Natural killer cell treated with Interleukin-12 subunit alpha and Interleukin-12 subunit beta and Interleukin-15 and Interleukin-18, amount 100 ng/mL, for 72 hours (primary cell): ENCODE results near the gene KRT75. TPM values are rescaled to one million over a fixed set of nuclear protein-coding genes. Genes with fewer than 3 reads are reported as not detected.
A peak's percentile ranks its signal among the peaks of the same experiment; 100 is the strongest.
"Not testable (repeated sequence)": the region's sequence is repeated elsewhere in the genome, so short reads cannot be mapped to it uniquely, and the experiment has no call there.

Experiments used
- ATAC-seq, 2 donors: fragments of 150-1000 bp; cut with Tn5 transposase in 1 of 2; sonication (Bioruptor Pico), chemical (Tn5 transposase) in 1 of 2; 2 replicates each; pipeline ENCODE4 v1.10.0; 2021
- DNase-seq: peaks from one replicate; pipeline ENCODE4 v3.0.0; 2022; ENCODE audit warnings: low spot score
- H3K27ac Mint-ChIP-seq, 2 donors: 1 replicate in 1 of 2; 2 replicates in 1 of 2; pipeline ENCODE4 v1.8.0; 2022; ENCODE audit warnings: mixed read lengths in 2 of 2, mild to moderate bottlenecking in 1 of 2, moderate library complexity in 1 of 2
- H3K27me3 Mint-ChIP-seq, 2 donors: 1 replicate in 1 of 2; 2 replicates in 1 of 2; pipeline ENCODE4 v1.8.0; 2022; ENCODE audit warnings: mixed read lengths in 2 of 2
- H3K36me3 Mint-ChIP-seq: one replicate; pipeline ENCODE4 v1.8.0; 2022; ENCODE audit warnings: mixed read lengths
- H3K4me1 Mint-ChIP-seq, 2 donors: 1 replicate in 1 of 2; 2 replicates in 1 of 2; pipeline ENCODE4 v1.8.0; 2022; ENCODE audit warnings: low read depth in 2 of 2, mixed read lengths in 2 of 2, mild to moderate bottlenecking in 1 of 2
- H3K4me3 Mint-ChIP-seq: one replicate; pipeline ENCODE4 v1.8.0; 2022; ENCODE audit warnings: mixed read lengths
- H3K9me3 Mint-ChIP-seq: 2 replicates; pipeline ENCODE4 v1.8.0; 2022; ENCODE audit warnings: mixed read lengths
- total RNA-seq, 2 donors: library from RNA; stranded (reverse); gene quantifications; one replicate each; pipeline ENCODE4 v1.2.3, GENCODE V29; 2022

The KRT75 gene
- total RNA-seq, 2 donors from 2014 or later = not detected

DNA sequence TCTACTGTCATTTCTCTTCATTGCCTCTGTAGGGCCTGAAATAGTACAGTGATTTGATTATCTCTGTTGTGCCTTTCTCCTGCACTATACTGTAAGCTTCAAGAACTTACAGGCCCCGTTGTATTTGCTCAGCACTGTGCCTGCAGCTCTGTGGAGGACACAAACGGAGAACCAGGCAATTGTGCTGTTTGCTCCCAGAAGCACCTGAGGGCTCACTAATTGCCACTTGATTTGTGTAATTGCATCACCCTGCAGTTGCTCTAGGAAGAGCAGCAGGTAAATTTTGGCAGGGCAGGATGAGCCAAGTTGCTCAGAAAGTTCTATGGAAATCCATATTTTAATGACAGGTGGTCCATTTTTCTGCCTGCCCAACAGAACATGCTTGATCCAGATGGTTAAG lies 16.4 kb downstream of the KRT75 start:
- H3K27ac Mint-ChIP-seq = no peak overlapping the region
- no peak overlapping the region for H3K4me3 Mint-ChIP-seq
- H3K4me1 Mint-ChIP-seq = peaks cover 0 to 8% of the 10 kb centered on the region in 2 donors
- no peak for ATAC-seq
- no peaks in the 10 kb centered on the region for H3K9me3 Mint-ChIP-seq
- peaks cover 6% of the 10 kb centered on the region in 2 donors for H3K27me3 Mint-ChIP-seq
- DNase-seq = no peak
- H3K36me3 Mint-ChIP-seq = no peaks in the 10 kb centered on the region

DNA sequence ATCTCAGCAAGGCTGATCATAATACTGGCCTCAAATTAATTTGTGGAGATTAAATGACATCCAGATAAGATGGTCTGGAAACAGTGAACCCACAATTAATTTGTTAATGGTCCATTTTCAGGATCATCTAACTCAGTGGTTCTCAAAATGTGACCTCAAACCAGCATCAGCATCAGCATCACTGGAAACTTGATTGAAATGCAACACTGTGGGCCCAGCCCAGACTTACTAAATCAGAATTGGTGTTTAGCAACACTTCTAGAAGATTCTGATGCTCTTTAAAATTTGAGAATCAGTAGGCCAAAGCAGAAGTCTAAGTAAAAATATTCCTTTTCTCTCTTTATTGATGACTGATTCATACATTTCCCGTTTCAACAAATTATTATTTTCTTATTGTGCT lies 17.4 kb downstream of the KRT75 start:
- DNase-seq (no peak), ATAC-seq (no peak)
- Mint-ChIP-seq H3K36me3 (no peaks in the 10 kb centered on the region), H3K27me3 (peaks cover 0 to 7% of the 10 kb centered on the region in 2 donors), H3K4me3 (no peak overlapping the region), H3K4me1 (peaks cover 0 to 8% of the 10 kb centered on the region in 2 donors), H3K9me3 (no peaks in the 10 kb centered on the region), H3K27ac (no peak overlapping the region)

DNA sequence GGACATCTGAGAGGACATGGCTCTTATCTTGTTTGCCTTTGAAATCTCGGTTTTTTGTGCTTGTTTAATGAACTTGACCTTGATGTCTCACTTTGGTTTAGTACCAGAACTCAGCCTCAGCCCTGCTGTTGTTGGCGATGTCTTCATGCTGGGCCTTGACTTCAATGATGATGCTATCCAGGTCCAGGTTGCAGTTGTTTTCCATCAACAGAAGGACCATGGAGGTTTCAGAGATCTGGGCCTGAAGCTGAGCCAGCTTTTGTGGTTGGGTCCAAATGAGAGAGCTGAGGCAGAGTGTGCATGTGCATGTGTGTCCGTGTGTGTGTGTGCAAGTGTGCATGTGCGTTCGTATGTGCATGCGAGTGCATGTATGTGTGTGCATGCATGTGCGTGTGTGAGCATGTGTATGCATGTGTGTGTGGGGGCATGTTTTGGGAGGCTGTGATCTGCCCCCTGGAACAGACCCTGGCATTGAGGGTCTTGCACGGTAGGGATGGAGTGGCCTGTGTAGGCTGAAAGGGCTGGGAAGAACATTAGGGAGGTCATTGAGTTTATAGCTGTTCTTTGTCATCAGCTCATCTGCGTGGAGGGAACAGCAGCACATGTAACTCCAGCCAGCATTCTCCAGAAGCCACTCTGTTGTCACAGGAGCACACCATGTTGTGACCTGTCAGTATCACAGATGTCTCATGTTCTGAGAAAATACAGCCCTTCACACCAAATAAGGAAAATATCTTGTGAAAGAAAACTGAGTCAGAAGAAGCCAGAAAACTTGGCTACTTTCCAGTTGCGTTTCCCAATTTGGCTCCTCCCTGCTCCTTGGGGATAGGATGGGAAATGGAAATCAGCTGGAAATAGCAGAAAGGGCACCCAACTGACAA lies 18.1 kb downstream of the KRT75 start:
- Mint-ChIP-seq H3K27me3 (peaks cover 0 to 7% of the 10 kb centered on the region in 2 donors), H3K4me1 (peaks cover 0 to 9% of the 10 kb centered on the region in 2 donors), H3K4me3 (no peak overlapping the region), H3K36me3 (no peaks in the 10 kb centered on the region), H3K27ac (no peak overlapping the region), H3K9me3 (no peaks in the 10 kb centered on the region)
- ATAC-seq = no peak
- DNase-seq = no peak

DNA sequence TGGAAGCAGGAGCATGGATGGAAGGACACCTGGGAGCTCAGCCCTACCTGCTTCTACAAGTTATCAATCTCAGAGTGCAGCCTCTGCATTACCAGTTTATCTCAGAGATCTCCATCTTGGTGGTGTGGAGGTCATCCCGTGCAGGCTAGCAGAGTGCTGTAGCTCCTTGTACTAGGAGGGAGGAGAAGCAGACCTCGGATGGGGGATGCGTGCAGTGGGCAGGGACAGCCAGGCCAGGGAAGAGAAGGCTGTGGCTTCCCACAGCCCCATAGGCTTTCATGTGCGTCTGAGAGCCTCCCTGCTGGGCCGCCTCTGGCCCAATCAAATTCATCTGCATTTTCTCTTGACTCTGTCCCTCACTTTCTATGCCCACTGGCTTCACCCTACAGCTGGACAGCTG lies 19.2 kb downstream of the KRT75 start:
- peaks cover 0 to 8% of the 10 kb centered on the region in 2 donors for H3K4me1 Mint-ChIP-seq

DNA sequence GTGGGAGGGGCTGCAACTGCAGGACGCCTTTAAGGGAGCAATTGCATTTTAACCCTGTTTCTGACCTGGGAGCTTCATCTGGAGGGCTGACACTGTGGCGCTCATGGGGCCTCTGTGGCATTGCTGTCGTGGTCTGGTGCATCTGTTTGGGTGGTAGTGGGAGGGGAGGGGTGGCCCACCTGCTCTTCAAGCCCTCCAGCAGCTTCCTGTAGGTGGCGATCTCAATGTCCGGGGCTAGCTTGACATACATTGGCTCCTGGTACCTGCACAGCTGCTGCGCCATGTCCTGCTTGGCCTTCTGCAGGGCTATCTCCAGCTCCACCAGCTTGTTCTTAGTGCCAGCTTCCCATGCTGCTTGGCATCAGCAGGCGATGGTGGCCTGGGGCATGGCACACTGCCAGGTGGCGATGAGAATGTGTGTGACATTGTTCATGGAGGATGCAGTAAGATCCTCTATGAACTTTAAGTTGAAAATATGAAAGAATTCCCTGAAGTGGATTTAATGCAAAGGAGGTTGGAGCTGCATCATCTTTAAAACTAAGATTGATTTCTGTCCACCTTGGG lies 20.3 kb downstream of the KRT75 start:
- Mint-ChIP-seq H3K4me1 (peaks cover 0 to 3% of the 10 kb centered on the region in 2 donors), H3K27me3 (peaks cover under 1 to 7% of the 10 kb centered on the region in 2 donors), H3K4me3 (no peak overlapping the region), H3K27ac (no peak overlapping the region), H3K9me3 (no peaks in the 10 kb centered on the region), H3K36me3 (no peaks in the 10 kb centered on the region)
- ATAC-seq = no peak
- no peak for DNase-seq

More for the DNA sequence above, 19.2 kb downstream of the KRT75 start:
- Mint-ChIP-seq H3K27ac (no peak overlapping the region), H3K36me3 (no peaks in the 10 kb centered on the region), H3K9me3 (no peaks in the 10 kb centered on the region), H3K27me3 (peaks cover 0 to 7% of the 10 kb centered on the region in 2 donors), H3K4me3 (no peak overlapping the region)
- DNase-seq (no peak), ATAC-seq (no peak)

DNA sequence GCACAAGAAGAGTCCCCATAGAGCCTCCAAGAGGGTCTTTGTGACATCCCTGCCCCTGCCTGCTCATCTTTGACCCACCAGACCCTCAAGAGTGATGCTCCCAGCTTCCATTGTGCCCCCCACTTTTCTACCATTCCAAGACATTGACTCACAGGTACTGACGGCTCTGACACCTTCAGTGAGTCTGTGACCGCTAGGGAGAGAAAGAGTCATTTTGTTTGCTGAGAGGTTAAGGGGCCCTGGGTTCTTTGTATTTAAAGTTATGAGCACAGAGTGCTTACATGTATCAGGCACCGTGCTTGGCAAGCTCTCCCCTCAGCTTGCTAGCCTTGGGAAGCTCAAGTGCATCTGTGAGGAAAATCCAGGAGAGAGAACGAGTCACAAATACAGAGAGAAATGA lies 21.0 kb downstream of the KRT75 start:
- no peak for ATAC-seq
- Mint-ChIP-seq H3K9me3 (no peaks in the 10 kb centered on the region), H3K27ac (no peak overlapping the region)

DNA sequence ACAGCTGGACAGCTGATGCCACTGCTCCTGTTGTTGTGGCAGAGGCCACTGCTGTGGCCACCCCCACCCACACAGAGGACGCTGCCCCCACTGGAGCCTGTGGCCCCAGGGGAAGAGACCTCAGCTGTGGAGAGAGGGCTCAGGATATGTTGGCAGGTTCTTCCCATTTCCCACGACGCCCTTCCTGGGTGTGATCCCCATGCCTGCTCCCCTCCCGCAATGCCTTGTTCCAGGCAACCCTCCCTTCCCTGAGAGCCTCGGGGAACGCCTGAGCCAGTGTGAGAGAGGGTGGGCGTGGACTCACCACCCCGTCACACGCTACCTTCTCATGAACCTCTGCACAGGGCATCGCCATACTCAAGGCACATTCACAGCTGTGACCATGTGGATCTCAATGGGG lies 22.4 kb downstream of the KRT75 start:
- peak in 1 of 2 donors; percentile 29 for ATAC-seq
- H3K4me1 Mint-ChIP-seq = peaks cover 0 to 3% of the 10 kb centered on the region in 2 donors
- no peak overlapping the region for H3K4me3 Mint-ChIP-seq
- peaks cover 8 to 10% of the 10 kb centered on the region in 2 donors for H3K27me3 Mint-ChIP-seq
- DNase-seq = no peak
- no peak overlapping the region for H3K27ac Mint-ChIP-seq
- H3K36me3 Mint-ChIP-seq = no peaks in the 10 kb centered on the region
- H3K9me3 Mint-ChIP-seq = no peaks in the 10 kb centered on the region

More for the DNA sequence above, 21.0 kb downstream of the KRT75 start:
- H3K27me3 Mint-ChIP-seq = peaks cover 7 to 10% of the 10 kb centered on the region in 2 donors
- peaks cover 0 to 3% of the 10 kb centered on the region in 2 donors for H3K4me1 Mint-ChIP-seq
- no peak for DNase-seq
- no peaks in the 10 kb centered on the region for H3K36me3 Mint-ChIP-seq
- H3K4me3 Mint-ChIP-seq = no peak overlapping the region

DNA sequence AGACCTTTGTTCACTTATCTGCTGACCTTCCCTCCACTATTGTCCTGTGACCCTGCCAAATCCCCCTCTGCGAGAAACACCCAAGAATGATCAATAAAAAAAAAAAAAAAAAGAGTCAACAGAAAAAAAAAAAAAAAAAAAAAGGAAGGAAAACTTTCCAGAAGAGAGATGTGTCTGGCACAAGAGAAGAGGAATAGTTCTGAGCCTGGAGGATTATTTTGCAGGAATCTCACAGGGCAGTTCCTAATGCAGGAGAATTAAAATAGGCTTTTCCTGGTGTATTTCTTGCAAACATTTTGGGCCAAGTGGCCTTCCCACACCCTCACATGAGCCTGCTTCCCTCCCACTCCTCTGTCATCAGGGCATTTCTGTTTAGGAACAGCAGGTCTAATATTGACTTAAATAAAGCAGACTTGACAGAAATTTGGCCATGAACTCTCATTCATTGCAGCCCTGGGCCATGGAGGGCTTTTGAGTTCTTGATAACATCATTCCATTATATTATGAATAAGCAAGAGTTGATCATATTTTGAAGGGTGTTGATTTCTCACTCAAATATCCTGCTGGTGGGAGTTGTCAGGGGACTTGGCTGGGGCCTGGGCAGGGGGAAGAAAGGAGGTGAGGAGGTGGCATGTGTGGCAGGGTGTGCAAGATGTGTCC lies 23.5 kb downstream of the KRT75 start:
- H3K9me3 Mint-ChIP-seq, H3K27ac Mint-ChIP-seq, DNase-seq, H3K4me3 Mint-ChIP-seq, H3K36me3 Mint-ChIP-seq, ATAC-seq, H3K4me1 Mint-ChIP-seq: not testable (repeated sequence)
- peaks cover 8 to 10% of the 10 kb centered on the region in 2 donors for H3K27me3 Mint-ChIP-seq

DNA sequence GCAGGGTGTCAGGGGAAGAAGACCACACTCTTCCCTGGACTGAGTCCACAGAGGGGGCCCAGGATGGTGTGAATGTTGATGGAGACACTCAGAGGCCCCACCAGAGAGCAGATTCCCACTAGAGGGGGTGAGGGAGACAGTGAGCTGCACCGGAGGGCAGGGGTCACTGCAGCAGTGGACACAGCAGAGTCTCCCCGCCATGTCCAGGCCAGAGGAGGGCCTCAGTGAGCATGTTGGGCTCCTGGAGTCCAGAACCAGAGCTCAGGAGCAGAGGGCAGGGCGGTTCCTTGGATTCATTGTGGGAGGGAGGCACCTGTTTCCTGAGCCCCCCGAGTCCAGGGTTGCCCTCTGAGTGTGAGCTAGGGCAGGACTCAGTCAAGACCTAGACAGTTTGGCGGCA lies 26.3 kb downstream of the KRT75 start:
- no peaks in the 10 kb centered on the region for H3K36me3 Mint-ChIP-seq

DNA sequence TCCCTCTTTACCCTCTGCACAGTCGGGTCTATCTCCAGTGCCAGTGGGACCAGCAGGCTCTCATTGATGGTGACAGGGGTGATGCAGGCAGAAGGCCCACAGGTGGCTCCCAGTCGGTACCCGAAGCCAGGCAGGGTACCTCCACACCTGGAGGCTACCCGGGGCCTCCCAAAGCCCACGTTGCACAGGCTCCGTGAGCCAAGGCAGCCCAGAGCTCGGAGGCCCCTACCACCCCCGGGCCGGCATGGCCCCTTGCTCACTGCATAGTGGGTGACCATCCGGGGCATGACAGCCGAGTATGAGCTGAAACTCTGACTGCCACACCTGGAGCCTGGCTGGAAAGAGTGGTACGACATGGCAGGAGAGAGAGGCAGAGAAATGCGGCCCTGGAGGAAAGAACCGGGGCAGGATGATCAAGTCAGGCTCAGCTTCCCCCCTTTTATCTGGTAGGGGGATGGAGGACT lies 28.2 kb downstream of the KRT75 start, which contains the start of gene KRT82:
TSS of gene KRT82 (minus strand) at position 414 of the 464 bp plus-strand sequence. CDS start at position 356, 58 bp downstream.
- peaks cover 0 to 4% of the 10 kb centered on the region in 2 donors for H3K4me1 Mint-ChIP-seq
- no peaks in the 10 kb centered on the region for H3K36me3 Mint-ChIP-seq
- no peaks in the 10 kb centered on the region for H3K9me3 Mint-ChIP-seq
- H3K27ac Mint-ChIP-seq = no peak within 1 kb of the TSS
- H3K4me3 Mint-ChIP-seq = no peak within 1 kb of the TSS
- H3K27me3 Mint-ChIP-seq = peaks cover 4 to 8% of the 10 kb centered on the region in 2 donors
- ATAC-seq (no peak), DNase-seq (no peak)

More for the DNA sequence above, 26.3 kb downstream of the KRT75 start:
- Mint-ChIP-seq H3K27ac (no peak overlapping the region), H3K9me3 (no peaks in the 10 kb centered on the region), H3K4me3 (no peak overlapping the region), H3K4me1 (peaks cover 0 to 3% of the 10 kb centered on the region in 2 donors), H3K27me3 (peaks cover 7 to 8% of the 10 kb centered on the region in 2 donors)
- no peak for DNase-seq
- ATAC-seq = peak in 1 of 2 donors; percentile 34

DNA sequence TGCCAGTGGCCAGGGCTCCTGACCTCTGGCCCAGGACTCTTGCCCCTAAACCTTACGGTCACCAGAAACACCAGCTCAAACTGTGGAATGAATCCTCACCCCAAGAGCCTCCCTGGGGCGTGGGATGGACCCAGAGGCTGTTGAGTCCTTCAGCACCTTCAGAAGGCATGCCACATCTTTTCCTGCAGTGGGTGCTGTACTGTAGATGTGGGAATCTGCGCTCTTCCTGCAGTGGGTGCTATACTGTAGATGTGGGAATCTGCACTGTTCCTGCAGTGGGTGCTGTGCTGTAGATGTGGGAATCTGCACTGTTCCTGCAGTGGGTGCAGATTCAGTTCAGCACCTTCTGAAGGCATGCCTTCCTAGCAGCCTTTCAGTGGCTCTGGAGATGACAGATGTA lies 29.2 kb downstream of the KRT75 start:
- Mint-ChIP-seq H3K36me3 (no peaks in the 10 kb centered on the region), H3K27ac (no peak overlapping the region), H3K4me3 (no peak overlapping the region), H3K9me3 (no peaks in the 10 kb centered on the region), H3K27me3 (peaks cover 4 to 8% of the 10 kb centered on the region in 2 donors), H3K4me1 (peaks cover 0 to 3% of the 10 kb centered on the region in 2 donors)
- DNase-seq (no peak), ATAC-seq (no peak)

DNA sequence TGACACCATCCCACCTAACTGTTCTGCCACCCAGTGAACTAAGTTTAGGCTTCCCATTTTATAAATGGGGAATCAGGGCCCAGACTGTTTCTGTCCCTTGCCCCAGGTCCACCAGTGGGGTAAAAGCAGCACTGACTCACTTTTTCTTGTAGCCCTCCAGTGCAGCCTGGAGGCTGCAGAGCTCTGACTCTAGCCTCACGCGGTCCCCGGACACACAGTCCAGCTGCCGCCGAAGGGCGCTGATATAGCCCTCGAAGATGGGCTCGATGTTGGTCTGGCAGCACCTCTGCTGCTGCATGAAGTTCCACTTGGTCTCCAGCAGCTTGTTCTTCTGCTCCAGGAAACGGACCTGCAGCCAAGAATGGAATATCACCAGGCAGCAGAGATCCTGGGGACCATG lies 30.6 kb downstream of the KRT75 start:
- Mint-ChIP-seq H3K4me3 (no peak overlapping the region), H3K9me3 (no peaks in the 10 kb centered on the region), H3K36me3 (no peaks in the 10 kb centered on the region), H3K27ac (no peak overlapping the region), H3K27me3 (peaks cover 5 to 10% of the 10 kb centered on the region in 2 donors), H3K4me1 (peaks cover 0 to 6% of the 10 kb centered on the region in 2 donors)
- no peak for DNase-seq
- no peak for ATAC-seq

DNA sequence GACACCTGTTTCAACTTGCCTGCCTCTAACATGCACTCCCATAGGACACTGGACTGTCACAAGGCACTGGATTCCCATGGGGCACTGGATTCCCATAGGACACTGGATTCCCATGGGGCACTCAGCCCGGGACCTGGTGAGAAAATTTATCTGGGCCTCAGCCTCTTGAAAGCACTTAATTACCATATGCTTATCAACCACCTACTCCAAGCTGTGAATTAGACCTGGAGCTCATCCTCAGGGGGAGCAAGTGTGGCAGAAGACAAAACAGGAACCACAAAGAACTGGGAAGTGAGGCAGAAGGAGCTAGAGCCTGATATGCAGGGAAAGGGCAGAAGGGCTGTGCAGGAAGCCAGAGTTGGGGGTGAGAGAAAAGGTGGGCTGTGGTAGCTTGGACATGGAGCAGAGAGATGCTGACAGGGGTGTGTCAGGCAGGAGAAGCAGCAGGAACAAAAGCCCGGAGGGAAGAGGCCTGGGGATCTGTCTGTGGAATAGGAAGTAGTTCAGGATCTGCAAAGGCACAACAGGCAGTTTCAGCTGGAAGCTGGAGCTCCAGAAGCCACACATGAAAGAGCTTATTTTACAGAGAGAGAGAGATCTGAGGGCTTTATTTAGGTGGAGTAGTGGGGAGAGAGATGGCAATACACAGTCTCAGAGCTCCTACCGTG lies 31.2 kb downstream of the KRT75 start:
- Mint-ChIP-seq H3K27me3 (peaks cover 4 to 6% of the 10 kb centered on the region in 2 donors), H3K9me3 (no peaks in the 10 kb centered on the region), H3K4me3 (no peak overlapping the region), H3K27ac (no peak overlapping the region), H3K4me1 (peaks cover 0 to 6% of the 10 kb centered on the region in 2 donors), H3K36me3 (no peaks in the 10 kb centered on the region)
- DNase-seq (no peak), ATAC-seq (no peak)
